ENCODE data around the gene MYOZ2. TPM values are rescaled to one million over a fixed set of nuclear protein-coding genes. Genes with fewer than 3 reads are reported as not detected.

MYOZ2 gene
- total and polyA plus RNA-seq, 2 of the 13 experiments (the other 11 are each of a cell fraction or from before 2014, with no cell fraction given): 0.03 TPM; not detected in 1

- TF ChIP-seq ZNF24 (IDR thresholded peaks at IDR 0.05) (no peak), ZKSCAN8 (CRISPR knock-in tag; IDR thresholded peaks at IDR 0.05; ENCODE audit: borderline replicate concordance) (peak; percentile 31; the same call in 1 of the 2 replicates), THAP7 (CRISPR knock-in tag; IDR thresholded peaks at IDR 0.05) (no peak), PAX8 (CRISPR knock-in tag; IDR thresholded peaks at IDR 0.05; ENCODE audit: borderline replicate concordance) (no peak), ZSCAN9 (CRISPR knock-in tag; IDR thresholded peaks at IDR 0.05; ENCODE audit: borderline replicate concordance) (peak; percentile 40; the same call in 1 of the 2 replicates), TAF1 (CRISPR knock-in tag; IDR thresholded peaks at IDR 0.05) (peak; percentile 94), ZFYVE20 (CRISPR knock-in tag; IDR thresholded peaks at IDR 0.05; ENCODE audit: borderline replicate concordance, low read depth) (no peak), RBFOX2 (IDR thresholded peaks at IDR 0.05; ENCODE audit: low read depth, low read length) (peak; percentile 93), ZHX2 (IDR thresholded peaks at IDR 0.05; ENCODE audit: low read depth) (no peak), ZHX2 (CRISPR knock-in tag; IDR thresholded peaks at IDR 0.05; ENCODE audit: borderline replicate concordance) (no peak), ZNF343 (CRISPR knock-in tag; IDR thresholded peaks at IDR 0.05) (peak; percentile 85; the same call in 1 of the 2 replicates), ZNF556 (CRISPR knock-in tag; IDR thresholded peaks at IDR 0.05; ENCODE audit: borderline replicate concordance) (peak; percentile 48; the same call in 1 of the 2 replicates), MAF1 (CRISPR knock-in tag; IDR thresholded peaks at IDR 0.05; ENCODE audit: borderline replicate concordance) (no peak), CC2D1A (CRISPR knock-in tag; IDR thresholded peaks at IDR 0.05) (no peak), NFE2L1 (CRISPR knock-in tag; IDR thresholded peaks at IDR 0.05; ENCODE audit: borderline replicate concordance) (0 out of 2 replicates have a peak, but pooled peaks have one; percentile 7), GLI4 (CRISPR knock-in tag; IDR thresholded peaks at IDR 0.05; ENCODE audit: borderline replicate concordance) (no peak), ZBTB7A (CRISPR knock-in tag; IDR thresholded peaks at IDR 0.05) (no peak), ZNF160 (CRISPR knock-in tag; IDR thresholded peaks at IDR 0.05) (peak; percentile 27; the same call in 1 of the 2 replicates), YY1 (IDR thresholded peaks at IDR 0.05; ENCODE audit: insufficient read depth, insufficient replicate concordance, low read depth, low read length) (peak; percentile 62)
- TF ChIP-seq, protein P1, sequence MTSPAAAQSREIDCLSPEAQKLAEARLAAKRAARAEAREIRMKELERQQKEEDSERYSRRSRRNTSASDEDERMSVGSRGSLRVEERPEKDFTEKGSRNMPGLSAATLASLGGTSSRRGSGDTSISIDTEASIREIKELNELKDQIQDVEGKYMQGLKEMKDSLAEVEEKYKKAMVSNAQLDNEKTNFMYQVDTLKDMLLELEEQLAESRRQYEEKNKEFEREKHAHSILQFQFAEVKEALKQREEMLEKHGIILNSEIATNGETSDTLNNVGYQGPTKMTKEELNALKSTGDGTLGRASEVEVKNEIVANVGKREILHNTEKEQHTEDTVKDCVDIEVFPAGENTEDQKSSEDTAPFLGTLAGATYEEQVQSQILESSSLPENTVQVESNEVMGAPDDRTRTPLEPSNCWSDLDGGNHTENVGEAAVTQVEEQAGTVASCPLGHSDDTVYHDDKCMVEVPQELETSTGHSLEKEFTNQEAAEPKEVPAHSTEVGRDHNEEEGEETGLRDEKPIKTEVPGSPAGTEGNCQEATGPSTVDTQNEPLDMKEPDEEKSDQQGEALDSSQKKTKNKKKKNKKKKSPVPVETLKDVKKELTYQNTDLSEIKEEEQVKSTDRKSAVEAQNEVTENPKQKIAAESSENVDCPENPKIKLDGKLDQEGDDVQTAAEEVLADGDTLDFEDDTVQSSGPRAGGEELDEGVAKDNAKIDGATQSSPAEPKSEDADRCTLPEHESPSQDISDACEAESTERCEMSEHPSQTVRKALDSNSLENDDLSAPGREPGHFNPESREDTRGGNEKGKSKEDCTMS (CRISPR knock-in tag; conservative IDR thresholded peaks at IDR 0.05): no peak
These were observed 76.8 kb downstream of the MYOZ2 start, which contains the start of gene USP53 (continued) for GRCh38 chr4:119212234-119212963.

Data from HepG2 (cell line).